ENCODE results near the gene IL17RC.

- TF ChIP-seq POLR2AphosphoS5 (IDR thresholded peaks at IDR 0.05), result no peak
- TF ChIP-seq CTCF (IDR thresholded peaks at IDR 0.05), result no peak
- TF ChIP-seq POLR2A (IDR thresholded peaks at IDR 0.05), result no peak
Observed at GRCh38 chr3:9955067-9955502, 38.2 kb downstream of the IL17RC start.

All from transverse colon (tissue), 4 donors.